ENCODE measurements around the gene TMC6.

DNA sequence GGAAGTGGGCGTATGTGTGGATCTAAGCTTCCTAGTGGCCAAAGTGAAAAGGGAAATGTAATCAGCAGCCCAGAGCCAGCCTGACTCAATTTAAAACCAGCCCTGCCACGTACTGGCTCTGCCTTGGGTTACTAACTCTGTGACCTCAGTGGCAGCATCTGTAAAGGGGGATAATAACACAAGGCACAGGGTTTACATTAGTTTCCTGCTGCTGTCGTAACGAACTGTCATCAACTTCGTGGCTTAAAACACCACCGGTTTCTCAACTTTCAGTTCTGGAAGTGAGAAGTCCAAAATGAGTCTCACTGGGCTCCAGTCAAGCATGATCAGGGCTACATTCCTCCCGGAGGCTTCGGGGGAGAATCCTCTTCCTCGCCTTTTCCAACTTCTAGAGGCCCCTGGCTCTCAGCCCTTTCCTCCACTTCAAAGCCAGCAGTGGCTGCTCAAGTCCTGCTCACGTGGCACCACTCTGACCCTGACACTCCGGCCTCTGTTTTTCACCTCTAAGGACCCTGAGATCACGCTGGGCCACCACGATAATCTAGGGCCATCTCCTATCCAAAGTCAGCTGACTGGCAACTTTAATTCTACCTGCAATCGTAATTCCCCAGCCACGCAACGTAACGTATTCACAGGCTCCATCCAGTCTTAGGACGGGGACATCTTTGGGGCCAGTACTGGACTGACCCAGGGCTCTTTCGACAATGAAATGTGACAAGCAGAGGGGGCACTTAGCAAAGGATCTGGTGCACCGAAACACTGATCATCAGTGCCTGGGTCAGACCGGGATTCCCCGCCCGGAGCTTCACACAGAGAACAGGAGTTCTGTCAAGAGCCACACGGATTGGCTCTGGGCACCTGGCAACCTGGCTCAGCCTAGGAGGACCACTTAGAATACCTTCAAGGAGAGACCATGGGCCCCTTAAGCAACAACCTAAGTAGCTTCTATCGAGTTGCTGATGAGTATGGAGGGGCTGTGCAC lies 14.5 kb downstream of the TMC6 start:
- TF ChIP-seq, protein P1, sequence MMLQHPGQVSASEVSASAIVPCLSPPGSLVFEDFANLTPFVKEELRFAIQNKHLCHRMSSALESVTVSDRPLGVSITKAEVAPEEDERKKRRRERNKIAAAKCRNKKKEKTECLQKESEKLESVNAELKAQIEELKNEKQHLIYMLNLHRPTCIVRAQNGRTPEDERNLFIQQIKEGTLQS (CRISPR knock-in tag; IDR thresholded peaks at IDR 0.05) = no peak
- TF ChIP-seq MBD4 (IDR thresholded peaks at IDR 0.05; ENCODE audit: borderline replicate concordance, low read length) = no peak
- TF ChIP-seq SMAD1 (CRISPR knock-in tag; IDR thresholded peaks at IDR 0.05; ENCODE audit: borderline replicate concordance, low read depth) = no peak
- TF ChIP-seq, protein P2, sequence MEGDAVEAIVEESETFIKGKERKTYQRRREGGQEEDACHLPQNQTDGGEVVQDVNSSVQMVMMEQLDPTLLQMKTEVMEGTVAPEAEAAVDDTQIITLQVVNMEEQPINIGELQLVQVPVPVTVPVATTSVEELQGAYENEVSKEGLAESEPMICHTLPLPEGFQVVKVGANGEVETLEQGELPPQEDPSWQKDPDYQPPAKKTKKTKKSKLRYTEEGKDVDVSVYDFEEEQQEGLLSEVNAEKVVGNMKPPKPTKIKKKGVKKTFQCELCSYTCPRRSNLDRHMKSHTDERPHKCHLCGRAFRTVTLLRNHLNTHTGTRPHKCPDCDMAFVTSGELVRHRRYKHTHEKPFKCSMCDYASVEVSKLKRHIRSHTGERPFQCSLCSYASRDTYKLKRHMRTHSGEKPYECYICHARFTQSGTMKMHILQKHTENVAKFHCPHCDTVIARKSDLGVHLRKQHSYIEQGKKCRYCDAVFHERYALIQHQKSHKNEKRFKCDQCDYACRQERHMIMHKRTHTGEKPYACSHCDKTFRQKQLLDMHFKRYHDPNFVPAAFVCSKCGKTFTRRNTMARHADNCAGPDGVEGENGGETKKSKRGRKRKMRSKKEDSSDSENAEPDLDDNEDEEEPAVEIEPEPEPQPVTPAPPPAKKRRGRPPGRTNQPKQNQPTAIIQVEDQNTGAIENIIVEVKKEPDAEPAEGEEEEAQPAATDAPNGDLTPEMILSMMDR (CRISPR knock-in tag; IDR thresholded peaks at IDR 0.05) = no peak
- TF ChIP-seq CREB1 (IDR thresholded peaks at IDR 0.05) = no peak
- TF ChIP-seq CREB1 (CRISPR knock-in tag; IDR thresholded peaks at IDR 0.05) = no peak

All from HepG2 (cell line).